Thyroid gland (tissue), 4 donors: Measurements from ENCODE around the gene ZRSR2.

Experiments used
- POLR2A ChIP-seq, 2 donors: fragments of 450-650 bp; IDR thresholded peaks; one replicate each; pipeline ENCODE4 v1.6.1; 2017; ENCODE audit warnings: antibody characterized with exemption in 2 of 2, mild to moderate bottlenecking in 2 of 2, moderate library complexity in 1 of 2
- TF ChIP-seq, protein P1 (sequence below), 6 experiments: fragments of 200-600 bp in 3 of 6; fragments of 450-650 bp in 3 of 6; sonication (generic) in 3 of 6; IDR thresholded peaks; one replicate each; pipeline ENCODE4 v1.5.1; 2016 to 2019; ENCODE audit warnings: antibody characterized with exemption in 6 of 6, mild to moderate bottlenecking in 2 of 6, inconsistent platforms in 1 of 6, moderate library complexity in 1 of 6

DNA sequence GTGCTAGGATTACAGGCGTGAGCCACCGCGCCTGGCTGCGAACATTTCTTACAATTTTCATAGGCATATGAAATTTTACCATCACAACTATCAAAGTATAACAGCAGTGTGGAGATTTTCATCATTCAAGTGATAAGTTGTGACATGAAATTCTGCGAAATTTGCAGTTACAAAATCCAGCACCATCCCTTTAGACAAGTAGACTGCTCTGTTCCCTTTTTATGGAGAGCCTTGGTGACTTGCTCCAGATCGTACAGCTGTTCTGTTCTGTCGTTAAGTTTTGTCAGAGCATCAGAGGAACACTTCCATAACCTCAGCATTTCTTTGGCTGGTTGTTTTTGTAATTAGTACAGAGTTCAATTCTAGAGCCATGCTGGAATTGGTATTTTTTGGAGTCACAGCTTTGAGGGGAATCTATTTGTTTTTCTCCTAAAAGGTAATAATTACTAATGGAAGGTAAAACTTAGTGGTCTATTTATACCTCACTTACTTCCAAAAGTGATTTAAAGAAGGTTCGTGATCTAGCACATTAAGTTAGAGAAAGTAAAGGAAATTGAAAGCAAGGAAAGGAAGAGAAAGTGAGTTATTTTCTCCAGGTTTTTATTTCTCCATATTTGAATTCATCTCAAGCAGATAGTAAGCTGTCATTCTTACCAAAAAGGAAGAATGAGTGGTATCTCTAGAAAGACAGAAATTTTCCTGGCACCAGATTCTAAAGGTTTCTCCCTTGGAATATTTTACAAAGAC is 22.1 kb downstream of the ZRSR2 start:
- TF ChIP-seq, protein P1, sequence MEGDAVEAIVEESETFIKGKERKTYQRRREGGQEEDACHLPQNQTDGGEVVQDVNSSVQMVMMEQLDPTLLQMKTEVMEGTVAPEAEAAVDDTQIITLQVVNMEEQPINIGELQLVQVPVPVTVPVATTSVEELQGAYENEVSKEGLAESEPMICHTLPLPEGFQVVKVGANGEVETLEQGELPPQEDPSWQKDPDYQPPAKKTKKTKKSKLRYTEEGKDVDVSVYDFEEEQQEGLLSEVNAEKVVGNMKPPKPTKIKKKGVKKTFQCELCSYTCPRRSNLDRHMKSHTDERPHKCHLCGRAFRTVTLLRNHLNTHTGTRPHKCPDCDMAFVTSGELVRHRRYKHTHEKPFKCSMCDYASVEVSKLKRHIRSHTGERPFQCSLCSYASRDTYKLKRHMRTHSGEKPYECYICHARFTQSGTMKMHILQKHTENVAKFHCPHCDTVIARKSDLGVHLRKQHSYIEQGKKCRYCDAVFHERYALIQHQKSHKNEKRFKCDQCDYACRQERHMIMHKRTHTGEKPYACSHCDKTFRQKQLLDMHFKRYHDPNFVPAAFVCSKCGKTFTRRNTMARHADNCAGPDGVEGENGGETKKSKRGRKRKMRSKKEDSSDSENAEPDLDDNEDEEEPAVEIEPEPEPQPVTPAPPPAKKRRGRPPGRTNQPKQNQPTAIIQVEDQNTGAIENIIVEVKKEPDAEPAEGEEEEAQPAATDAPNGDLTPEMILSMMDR (IDR thresholded peaks at IDR 0.05) = no peak
- no peak for TF ChIP-seq POLR2A (IDR thresholded peaks at IDR 0.05)
